Upper lobe of left lung (tissue), 6 donors: ENCODE results near the gene IGF2R. TPM values are rescaled to one million over a fixed set of nuclear protein-coding genes. Genes with fewer than 3 reads are reported as not detected.
A peak's percentile ranks its signal among the peaks of the same experiment; 100 is the strongest.

ENCODE experiments used
- ATAC-seq, 2 donors: fragments of 200-7000 bp; cut with Tn5 transposase; one replicate each; pipeline ENCODE4 v1.9.1; 2022; ENCODE audit warnings: mild to moderate bottlenecking in 2 of 2, moderate library complexity in 2 of 2; ENCODE audit not compliant: low FRiP score in 2 of 2
- DNase-seq, 2 donors: peaks; one replicate each; pipeline ENCODE4 v3.0.0-alpha.2; 2019 to 2020
- H3K27ac ChIP-seq, 4 donors: fragments of 200-600 bp; sonication (generic); one replicate each; pipeline ENCODE4 v1.5.1; 2016 to 2019
- H3K27me3 ChIP-seq, 4 donors: fragments of 200-600 bp; sonication (generic); one replicate each; pipeline ENCODE4 v1.5.1; 2017 to 2019
- H3K36me3 ChIP-seq, 4 donors: fragments of 200-600 bp; sonication (generic); one replicate each; pipeline ENCODE4 v1.5.1; 2016 to 2019
- H3K4me1 ChIP-seq, 4 donors: fragments of 200-600 bp; sonication (generic); one replicate each; pipeline ENCODE4 v1.5.1; 2018 to 2019
- H3K4me3 ChIP-seq, 4 donors: fragments of 200-600 bp; sonication (generic); one replicate each; pipeline ENCODE4 v1.5.1; 2017 to 2019; ENCODE audit warnings: mild to moderate bottlenecking in 2 of 4, moderate library complexity in 1 of 4
- H3K9me3 ChIP-seq, 4 donors: fragments of 200-600 bp; sonication (generic); one replicate each; pipeline ENCODE4 v1.5.1; 2018 to 2019
- CTCF ChIP-seq, 6 experiments: fragments of 450-650 bp in 4 of 6; fragments of 200-600 bp in 2 of 6; sonication (generic) in 2 of 6; IDR thresholded peaks; one replicate each; pipeline ENCODE4 v1.5.1; 2016 to 2019; ENCODE audit warnings: antibody characterized with exemption in 6 of 6
- EP300 ChIP-seq, 4 donors: sonication (generic); formaldehyde crosslinking; IDR thresholded peaks; one replicate each; pipeline ENCODE4 v1.5.1; 2017; ENCODE audit warnings: antibody characterized with exemption in 4 of 4, control low read depth in 2 of 4
- POLR2A ChIP-seq, 4 donors: fragments of 450-650 bp; IDR thresholded peaks; one replicate each; pipeline ENCODE4 v1.5.1; 2016 to 2017; ENCODE audit warnings: antibody characterized with exemption in 4 of 4, mild to moderate bottlenecking in 2 of 4
- POLR2AphosphoS5 ChIP-seq, 2 donors: sonication (generic); formaldehyde crosslinking; IDR thresholded peaks; one replicate each; pipeline ENCODE4 v1.5.1; 2017; ENCODE audit warnings: antibody characterized with exemption in 2 of 2
- WGBS, 2 donors: methylation state at CpG; one replicate each; pipeline ENCODE4 v1.1.5; 2017 to 2018; 5-methylcytosine and 5-hydroxymethylcytosine counted together
- total RNA-seq, 6 donors: library from RNA; depleted of rRNA in 4 of 6; stranded (reverse); fragments of >200 nt in 4 of 6; gene quantifications; one replicate each; pipeline versions ENCODE4 v1.1.0 to v1.2.1, GENCODE V29; 2016 to 2021
- donor health status: DM: no; HTN: no; CAD: no; lungs with moderate emphysema.
- donor health status: DM: no; HTN: yes; CAD: no; lungs with severe emphysema.

The IGF2R gene
- total RNA-seq, 6 donors from 2014 or later = 103 to 150 (median 128) TPM

GRCh38 chr6:160084198-160084776 is 115.4 kb downstream of the IGF2R start:
- 94 to 96% methylated on average over 13 to 18 of the region's 18 CpGs for WGBS, 2 donors

GRCh38 chr6:160085226-160085625 is 116.3 kb downstream of the IGF2R start:
- TF ChIP-seq EP300 (IDR thresholded peaks at IDR 0.05) (no peak), CTCF (IDR thresholded peaks at IDR 0.05) (no peak), POLR2AphosphoS5 (IDR thresholded peaks at IDR 0.05) (no peak), POLR2A (IDR thresholded peaks at IDR 0.05) (no peak)
- Histone ChIP-seq H3K27me3 (no peaks in the 10 kb centered on the region), H3K9me3 (no peaks in the 10 kb centered on the region), H3K4me1 (no peaks in the 10 kb centered on the region), H3K4me3 (no peak overlapping the region), H3K27ac (no peak overlapping the region), H3K36me3 (peaks cover 49 to 100% (median 95%) of the 10 kb centered on the region in 4 donors)
- WGBS, 2 donors = 68 to 84% methylated on average over 5 of the region's 5 CpGs
- DNase-seq (no peak), ATAC-seq (no peak)

More at GRCh38 chr6:160084198-160084776, 115.4 kb downstream of the IGF2R start:
- DNase-seq = peak in 1 of 2 donors; percentile 41
- H3K4me3 ChIP-seq = no peak overlapping the region
- no peaks in the 10 kb centered on the region for H3K27me3 ChIP-seq
- no peaks in the 10 kb centered on the region for H3K4me1 ChIP-seq
- H3K27ac ChIP-seq = no peak overlapping the region
- H3K36me3 ChIP-seq = peaks cover 50 to 100% (median 95%) of the 10 kb centered on the region in 4 donors
- ATAC-seq = no peak
- no peaks in the 10 kb centered on the region for H3K9me3 ChIP-seq
- TF ChIP-seq POLR2AphosphoS5 (IDR thresholded peaks at IDR 0.05) (no peak), CTCF (IDR thresholded peaks at IDR 0.05) (no peak), POLR2A (IDR thresholded peaks at IDR 0.05) (no peak), EP300 (IDR thresholded peaks at IDR 0.05) (no peak)

GRCh38 chr6:160085713-160086505 is 117.0 kb downstream of the IGF2R start:
- peaks cover 48 to 100% (median 95%) of the 10 kb centered on the region in 4 donors for H3K36me3 ChIP-seq
- no peak for ATAC-seq

GRCh38 chr6:160086754-160087153 is 117.9 kb downstream of the IGF2R start:
- no peak overlapping the region for H3K27ac ChIP-seq
- peak in 1 of 2 donors; percentile 54 for ATAC-seq
- H3K36me3 ChIP-seq = peaks cover 51 to 100% (median 95%) of the 10 kb centered on the region in 4 donors
- DNase-seq = peak in 1 of 2 donors; percentile 44
- no peak overlapping the region for H3K4me3 ChIP-seq
- no peak for TF ChIP-seq CTCF (IDR thresholded peaks at IDR 0.05)
- no peak for TF ChIP-seq POLR2AphosphoS5 (IDR thresholded peaks at IDR 0.05)
- TF ChIP-seq EP300 (IDR thresholded peaks at IDR 0.05) = no peak
- TF ChIP-seq POLR2A (IDR thresholded peaks at IDR 0.05) = no peak
- no peaks in the 10 kb centered on the region for H3K27me3 ChIP-seq
- 95 to 100% methylated on average over 4 to 8 of the region's 8 CpGs for WGBS, 2 donors
- H3K4me1 ChIP-seq = no peaks in the 10 kb centered on the region
- H3K9me3 ChIP-seq = no peaks in the 10 kb centered on the region

More at GRCh38 chr6:160085713-160086505, 117.0 kb downstream of the IGF2R start:
- Histone ChIP-seq H3K4me3 (no peak overlapping the region), H3K9me3 (no peaks in the 10 kb centered on the region), H3K27me3 (no peaks in the 10 kb centered on the region), H3K4me1 (no peaks in the 10 kb centered on the region), H3K27ac (no peak overlapping the region)
- TF ChIP-seq POLR2A (IDR thresholded peaks at IDR 0.05) (no peak), CTCF (IDR thresholded peaks at IDR 0.05) (no peak), EP300 (IDR thresholded peaks at IDR 0.05) (no peak), POLR2AphosphoS5 (IDR thresholded peaks at IDR 0.05) (no peak)
- DNase-seq = peak in 1 of 2 donors; percentile 53
- WGBS, 2 donors = 85 to 90% methylated on average over 15 of the region's 15 CpGs
